ENCODE measurements around the gene IL1RAP.
A peak's percentile ranks its signal among the peaks of the same experiment; 100 is the strongest.
"Not testable (repeated sequence)": the region's sequence is repeated elsewhere in the genome, so short reads cannot be mapped to it uniquely, and the experiment has no call there.

Gene IL1RAP

DNA sequence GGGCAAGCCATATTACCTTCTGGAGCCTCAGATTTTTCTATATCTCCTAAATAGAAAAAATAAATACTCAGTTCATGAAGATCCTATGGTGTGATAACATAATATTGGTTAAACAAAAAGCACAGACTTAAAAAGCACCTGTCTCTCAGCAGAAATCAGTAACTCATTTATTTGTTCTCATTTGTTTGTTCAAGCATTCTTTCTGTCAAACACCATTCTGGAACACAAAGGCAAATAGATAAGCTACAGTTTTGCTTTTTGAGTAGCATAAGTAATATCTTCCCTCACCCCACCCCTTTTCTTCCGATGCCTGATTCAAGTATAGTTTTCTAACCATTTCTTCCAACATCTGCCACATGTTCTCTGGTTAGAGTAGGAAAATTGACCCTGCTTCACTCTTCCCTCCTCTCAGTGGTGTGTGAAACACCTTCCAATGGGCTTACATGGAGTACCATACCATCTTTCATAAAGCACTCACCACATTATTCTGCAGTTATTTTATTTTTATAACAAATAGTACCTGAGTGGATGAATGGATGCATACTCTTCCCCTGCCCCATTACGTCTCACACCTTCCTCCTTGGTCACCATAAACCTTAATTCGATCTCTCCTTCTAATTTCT lies 8.4 kb upstream of the IL1RAP start:
- Histone ChIP-seq H3K9ac (ENCODE audit: low read depth in 1 of 2, low read length in 2 of 2) (no peak overlapping the region), H3K36me3 (ENCODE audit: control insufficient read depth in 2 of 2, insufficient read depth in 2 of 2, low read length in 2 of 2) (no peaks in the 10 kb centered on the region), H3K27me3 (ENCODE audit: control insufficient read depth in 2 of 2, insufficient read depth in 2 of 2, low read length in 2 of 2) (peaks cover 0 to 3% of the 10 kb centered on the region in 2 donors), H3K4me3 (ENCODE audit: low read length in 2 of 2) (no peak overlapping the region), H3K9me3 (ENCODE audit: control insufficient read depth in 2 of 2, low read length in 2 of 2) (no peaks in the 10 kb centered on the region), H3K4me1 (ENCODE audit: control insufficient read depth in 2 of 2, insufficient read depth in 2 of 2, low read length in 2 of 2) (no peaks in the 10 kb centered on the region), H3K27ac (ENCODE audit: low read depth in 2 of 2, low read length in 2 of 2) (no peak overlapping the region)

DNA sequence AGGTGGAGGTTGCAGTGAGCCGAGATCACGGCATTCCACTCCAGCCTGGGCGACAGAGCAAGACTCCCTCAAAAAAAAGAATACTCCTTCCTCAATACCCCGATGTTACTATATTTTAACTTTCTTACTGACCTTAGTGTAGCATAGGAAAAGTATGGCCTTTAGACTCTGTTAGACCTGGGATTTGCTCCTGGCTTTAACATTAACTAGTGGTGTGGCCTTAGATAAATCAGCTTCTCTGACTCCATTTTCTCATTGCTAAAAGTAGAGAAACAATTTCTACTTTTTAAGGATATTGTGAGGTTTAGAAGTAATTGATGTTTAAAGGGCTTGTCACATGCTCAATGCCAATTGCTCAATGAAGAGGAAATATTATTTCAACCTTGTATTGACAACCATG lies 7.6 kb upstream of the IL1RAP start:
- Histone ChIP-seq H3K4me1 (ENCODE audit: control insufficient read depth in 2 of 2, insufficient read depth in 2 of 2, low read length in 2 of 2) (no peaks in the 10 kb centered on the region), H3K36me3 (ENCODE audit: control insufficient read depth in 2 of 2, insufficient read depth in 2 of 2, low read length in 2 of 2) (no peaks in the 10 kb centered on the region), H3K27me3 (ENCODE audit: control insufficient read depth in 2 of 2, insufficient read depth in 2 of 2, low read length in 2 of 2) (peaks cover 0 to 3% of the 10 kb centered on the region in 2 donors), H3K4me3 (ENCODE audit: low read length in 2 of 2) (no peak overlapping the region), H3K27ac (ENCODE audit: low read depth in 2 of 2, low read length in 2 of 2) (no peak overlapping the region), H3K9me3 (ENCODE audit: control insufficient read depth in 2 of 2, low read length in 2 of 2) (no peaks in the 10 kb centered on the region), H3K9ac (ENCODE audit: low read depth in 1 of 2, low read length in 2 of 2) (no peak overlapping the region)

DNA sequence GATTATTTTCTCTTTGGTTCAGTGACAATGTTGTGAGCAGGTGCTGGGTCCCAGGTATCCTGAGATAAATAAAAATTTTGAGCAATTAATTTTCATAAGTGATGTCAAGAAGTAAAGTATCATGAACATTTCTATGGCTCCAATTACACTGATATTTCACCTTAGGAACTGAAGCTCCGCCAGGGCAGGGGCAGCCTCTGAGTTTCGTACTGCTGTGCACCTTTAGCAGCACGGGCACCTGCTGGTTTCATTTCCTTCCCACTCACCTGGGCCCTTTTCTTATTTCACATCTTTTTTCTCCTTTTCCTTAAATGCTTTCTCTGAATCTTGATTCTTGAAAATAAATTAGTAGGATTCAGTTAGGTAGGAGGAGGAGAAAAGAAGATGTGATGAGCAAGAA lies 1.2 kb upstream of the IL1RAP start:
- no peaks in the 10 kb centered on the region for H3K9me3 ChIP-seq (ENCODE audit: control insufficient read depth in 2 of 2, low read length in 2 of 2)
- H3K27me3 ChIP-seq (ENCODE audit: control insufficient read depth in 2 of 2, insufficient read depth in 2 of 2, low read length in 2 of 2): peaks cover 0 to 3% of the 10 kb centered on the region in 2 donors
- peaks cover 6 to 7% of the 10 kb centered on the region in 2 donors for H3K4me1 ChIP-seq (ENCODE audit: control insufficient read depth in 2 of 2, insufficient read depth in 2 of 2, low read length in 2 of 2)
- no peak overlapping the region for H3K9ac ChIP-seq (ENCODE audit: low read depth in 1 of 2, low read length in 2 of 2)
- peak overlapping the region in 1 of 2 donors; percentile 93 for H3K4me3 ChIP-seq (ENCODE audit: low read length in 2 of 2)
- no peak overlapping the region for H3K27ac ChIP-seq (ENCODE audit: low read depth in 2 of 2, low read length in 2 of 2)
- H3K36me3 ChIP-seq (ENCODE audit: control insufficient read depth in 2 of 2, insufficient read depth in 2 of 2, low read length in 2 of 2): no peaks in the 10 kb centered on the region

DNA sequence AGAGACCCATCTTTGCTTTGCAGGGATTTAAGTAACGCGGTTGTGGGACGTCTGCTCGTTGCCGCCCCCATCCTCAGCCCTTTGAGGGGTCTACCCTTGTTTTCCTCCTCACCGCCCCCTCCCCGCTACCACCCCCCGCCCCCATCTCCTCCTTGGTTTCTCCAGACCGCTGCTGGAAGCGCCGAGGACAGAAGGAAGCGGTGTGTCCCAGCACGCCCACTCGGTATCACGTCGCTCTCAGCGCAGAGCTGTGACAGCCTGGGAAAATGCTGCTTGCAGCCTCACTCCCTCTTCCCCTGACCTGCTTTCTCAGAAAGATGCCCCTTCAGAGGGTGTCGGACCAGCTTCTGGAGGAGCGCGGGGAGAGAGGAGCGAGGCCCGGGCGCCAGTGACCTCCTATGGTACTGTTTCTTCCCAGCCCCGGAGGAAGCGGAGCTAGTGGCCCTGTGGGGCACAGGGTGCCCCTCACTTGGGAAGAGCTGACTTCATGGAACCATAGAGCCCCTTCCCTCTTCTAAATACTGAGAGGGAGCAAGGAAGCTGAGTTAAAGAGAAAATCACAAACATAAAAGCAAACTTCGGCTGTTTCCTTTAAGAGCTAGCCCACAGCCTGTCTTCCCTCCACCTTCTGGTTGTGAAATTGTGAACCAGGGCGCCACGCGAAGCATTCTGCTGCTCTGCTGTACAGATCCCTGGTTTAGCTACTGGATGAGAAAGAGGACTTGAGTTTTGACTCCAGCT lies 698 bp downstream of the IL1RAP start:
- H3K27me3 ChIP-seq (ENCODE audit: control insufficient read depth in 2 of 2, insufficient read depth in 2 of 2, low read length in 2 of 2): no peaks in the 10 kb centered on the region
- peak overlapping the region; percentile 57 to 79 for H3K9ac ChIP-seq (ENCODE audit: low read depth in 1 of 2, low read length in 2 of 2)
- no peaks in the 10 kb centered on the region for H3K9me3 ChIP-seq (ENCODE audit: control insufficient read depth in 2 of 2, low read length in 2 of 2)
- peaks cover 6 to 7% of the 10 kb centered on the region in 2 donors for H3K4me1 ChIP-seq (ENCODE audit: control insufficient read depth in 2 of 2, insufficient read depth in 2 of 2, low read length in 2 of 2)
- H3K27ac ChIP-seq (ENCODE audit: low read depth in 2 of 2, low read length in 2 of 2): peak overlapping the region; percentile 44 to 69
- H3K4me3 ChIP-seq (ENCODE audit: low read length in 2 of 2): peak overlapping the region; percentile 93 to 94
- no peaks in the 10 kb centered on the region for H3K36me3 ChIP-seq (ENCODE audit: control insufficient read depth in 2 of 2, insufficient read depth in 2 of 2, low read length in 2 of 2)

DNA sequence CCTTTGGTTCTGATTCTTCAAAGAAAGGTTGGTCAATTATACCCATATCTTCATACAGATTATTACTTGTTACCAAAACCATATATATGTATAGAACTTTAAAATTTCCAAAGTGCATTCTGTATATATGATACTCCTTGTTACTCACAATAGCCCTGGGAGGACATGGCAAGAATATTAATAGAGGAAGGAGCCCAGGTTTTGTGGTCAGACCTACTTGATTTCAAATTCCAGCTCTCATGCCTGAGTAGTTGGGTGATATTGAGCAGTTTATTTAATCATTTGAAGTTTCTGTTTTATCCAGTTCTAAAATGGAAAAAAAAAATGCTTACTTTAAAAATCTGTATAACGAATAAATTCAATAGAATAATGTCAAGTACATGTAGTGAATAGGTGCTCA lies 2.5 kb downstream of the IL1RAP start:
- Histone ChIP-seq H3K9ac (ENCODE audit: low read depth in 1 of 2, low read length in 2 of 2) (no peak overlapping the region), H3K36me3 (ENCODE audit: control insufficient read depth in 2 of 2, insufficient read depth in 2 of 2, low read length in 2 of 2) (no peaks in the 10 kb centered on the region), H3K4me1 (ENCODE audit: control insufficient read depth in 2 of 2, insufficient read depth in 2 of 2, low read length in 2 of 2) (peaks cover 6 to 7% of the 10 kb centered on the region in 2 donors), H3K4me3 (ENCODE audit: low read length in 2 of 2) (no peak overlapping the region), H3K27ac (ENCODE audit: low read depth in 2 of 2, low read length in 2 of 2) (no peak overlapping the region), H3K9me3 (ENCODE audit: control insufficient read depth in 2 of 2, low read length in 2 of 2) (no peaks in the 10 kb centered on the region), H3K27me3 (ENCODE audit: control insufficient read depth in 2 of 2, insufficient read depth in 2 of 2, low read length in 2 of 2) (no peaks in the 10 kb centered on the region)

DNA sequence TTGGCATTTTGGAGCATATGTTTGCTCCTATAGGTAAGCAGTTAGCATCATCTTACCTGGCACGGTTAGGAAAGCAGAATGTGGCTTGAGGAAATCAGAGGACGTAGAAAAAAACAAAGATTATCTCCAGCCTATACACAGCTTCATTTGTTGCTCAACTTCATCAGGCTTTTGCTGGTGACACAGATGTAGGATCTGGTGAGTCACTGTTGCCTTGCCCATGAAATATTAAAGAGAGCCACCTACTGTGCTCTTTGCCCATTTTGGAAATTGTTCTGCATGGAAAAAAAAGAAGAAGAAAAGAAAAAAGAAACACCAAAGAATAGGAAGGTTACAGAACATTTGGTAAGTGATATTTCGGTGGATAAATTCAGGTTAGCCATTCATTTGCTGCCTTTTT lies 3.8 kb downstream of the IL1RAP start:
- Histone ChIP-seq H3K4me1 (ENCODE audit: control insufficient read depth in 2 of 2, insufficient read depth in 2 of 2, low read length in 2 of 2) (peaks cover 6 to 7% of the 10 kb centered on the region in 2 donors), H3K27me3 (ENCODE audit: control insufficient read depth in 2 of 2, insufficient read depth in 2 of 2, low read length in 2 of 2) (no peaks in the 10 kb centered on the region), H3K9ac (ENCODE audit: low read depth in 1 of 2, low read length in 2 of 2) (no peak overlapping the region), H3K27ac (ENCODE audit: low read depth in 2 of 2, low read length in 2 of 2) (no peak overlapping the region), H3K9me3 (ENCODE audit: control insufficient read depth in 2 of 2, low read length in 2 of 2) (no peaks in the 10 kb centered on the region), H3K4me3 (ENCODE audit: low read length in 2 of 2) (no peak overlapping the region), H3K36me3 (ENCODE audit: control insufficient read depth in 2 of 2, insufficient read depth in 2 of 2, low read length in 2 of 2) (no peaks in the 10 kb centered on the region)

DNA sequence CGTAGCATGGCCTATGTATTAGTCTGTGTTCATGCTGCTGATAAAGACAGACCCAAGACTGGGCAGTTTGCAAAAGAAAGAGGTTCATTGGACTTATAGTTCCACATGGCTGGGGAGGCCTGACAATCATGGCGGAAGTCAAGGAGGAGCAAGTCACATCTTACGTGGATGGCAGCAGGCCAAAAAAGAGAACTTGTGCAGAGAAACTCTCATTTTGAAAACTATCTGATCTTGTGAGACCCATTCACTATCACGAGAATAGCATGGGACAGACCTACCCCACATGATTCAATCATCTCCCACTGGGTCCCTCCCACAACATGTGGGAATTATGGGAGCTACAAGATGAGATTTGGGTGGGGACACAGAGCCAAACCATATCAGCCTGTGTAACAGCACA lies 4.6 kb downstream of the IL1RAP start:
- H3K9ac ChIP-seq (ENCODE audit: low read depth in 1 of 2, low read length in 2 of 2); H3K4me1 ChIP-seq (ENCODE audit: control insufficient read depth in 2 of 2, insufficient read depth in 2 of 2, low read length in 2 of 2); H3K4me3 ChIP-seq (ENCODE audit: low read length in 2 of 2); H3K27me3 ChIP-seq (ENCODE audit: control insufficient read depth in 2 of 2, insufficient read depth in 2 of 2, low read length in 2 of 2); H3K9me3 ChIP-seq (ENCODE audit: control insufficient read depth in 2 of 2, low read length in 2 of 2); H3K36me3 ChIP-seq (ENCODE audit: control insufficient read depth in 2 of 2, insufficient read depth in 2 of 2, low read length in 2 of 2); H3K27ac ChIP-seq (ENCODE audit: low read depth in 2 of 2, low read length in 2 of 2): not testable (repeated sequence)

DNA sequence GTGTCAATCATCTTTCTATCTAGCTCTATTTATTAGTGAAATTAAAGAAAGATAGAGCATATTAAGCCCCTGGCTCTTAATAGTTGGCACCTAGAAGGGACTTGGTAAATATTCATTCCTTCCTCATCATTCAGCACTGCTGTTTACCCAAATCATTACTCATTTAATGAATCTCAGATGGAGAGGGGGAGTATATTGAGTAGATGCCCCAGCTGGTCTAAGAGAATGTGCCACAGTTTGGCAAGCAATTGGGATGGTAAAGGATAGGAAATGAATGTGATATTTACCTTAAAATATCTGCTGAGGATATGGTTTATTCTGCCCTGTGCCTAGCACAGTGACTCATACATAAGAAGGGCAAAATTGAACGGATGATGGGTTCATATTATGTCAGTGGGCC lies 6.0 kb downstream of the IL1RAP start:
- H3K9ac ChIP-seq (ENCODE audit: low read depth in 1 of 2, low read length in 2 of 2): no peak overlapping the region
- no peaks in the 10 kb centered on the region for H3K27me3 ChIP-seq (ENCODE audit: control insufficient read depth in 2 of 2, insufficient read depth in 2 of 2, low read length in 2 of 2)
- H3K4me3 ChIP-seq (ENCODE audit: low read length in 2 of 2): no peak overlapping the region
- no peaks in the 10 kb centered on the region for H3K36me3 ChIP-seq (ENCODE audit: control insufficient read depth in 2 of 2, insufficient read depth in 2 of 2, low read length in 2 of 2)
- no peaks in the 10 kb centered on the region for H3K9me3 ChIP-seq (ENCODE audit: control insufficient read depth in 2 of 2, low read length in 2 of 2)
- no peak overlapping the region for H3K27ac ChIP-seq (ENCODE audit: low read depth in 2 of 2, low read length in 2 of 2)
- peaks cover 0 to under 1% of the 10 kb centered on the region in 2 donors for H3K4me1 ChIP-seq (ENCODE audit: control insufficient read depth in 2 of 2, insufficient read depth in 2 of 2, low read length in 2 of 2)

DNA sequence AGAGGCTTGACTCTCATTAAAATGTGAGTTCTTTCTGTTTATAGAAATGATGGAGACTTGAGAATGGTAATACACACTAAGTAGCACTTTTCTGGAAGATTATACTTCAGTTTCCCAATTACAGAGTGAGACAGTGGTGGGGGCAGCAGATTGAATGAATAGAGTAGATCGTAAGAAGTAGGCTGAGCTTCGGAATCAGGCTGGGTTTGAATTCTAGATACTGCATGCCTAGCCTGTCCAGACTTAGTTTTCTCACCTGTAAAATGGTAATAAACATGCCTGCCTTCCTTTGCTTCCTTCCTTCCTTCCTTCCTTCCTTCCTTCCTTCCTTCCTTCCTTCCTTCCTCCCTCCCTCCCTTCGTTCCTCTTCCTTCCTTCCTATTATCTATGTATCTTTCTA lies 8.1 kb downstream of the IL1RAP start:
- H3K27me3 ChIP-seq (ENCODE audit: control insufficient read depth in 2 of 2, insufficient read depth in 2 of 2, low read length in 2 of 2): no peaks in the 10 kb centered on the region
- no peaks in the 10 kb centered on the region for H3K36me3 ChIP-seq (ENCODE audit: control insufficient read depth in 2 of 2, insufficient read depth in 2 of 2, low read length in 2 of 2)
- H3K9me3 ChIP-seq (ENCODE audit: control insufficient read depth in 2 of 2, low read length in 2 of 2): no peaks in the 10 kb centered on the region
- no peak overlapping the region for H3K27ac ChIP-seq (ENCODE audit: low read depth in 2 of 2, low read length in 2 of 2)
- no peak overlapping the region for H3K4me3 ChIP-seq (ENCODE audit: low read length in 2 of 2)
- H3K4me1 ChIP-seq (ENCODE audit: control insufficient read depth in 2 of 2, insufficient read depth in 2 of 2, low read length in 2 of 2): no peaks in the 10 kb centered on the region
- H3K9ac ChIP-seq (ENCODE audit: low read depth in 1 of 2, low read length in 2 of 2): no peak overlapping the region

DNA sequence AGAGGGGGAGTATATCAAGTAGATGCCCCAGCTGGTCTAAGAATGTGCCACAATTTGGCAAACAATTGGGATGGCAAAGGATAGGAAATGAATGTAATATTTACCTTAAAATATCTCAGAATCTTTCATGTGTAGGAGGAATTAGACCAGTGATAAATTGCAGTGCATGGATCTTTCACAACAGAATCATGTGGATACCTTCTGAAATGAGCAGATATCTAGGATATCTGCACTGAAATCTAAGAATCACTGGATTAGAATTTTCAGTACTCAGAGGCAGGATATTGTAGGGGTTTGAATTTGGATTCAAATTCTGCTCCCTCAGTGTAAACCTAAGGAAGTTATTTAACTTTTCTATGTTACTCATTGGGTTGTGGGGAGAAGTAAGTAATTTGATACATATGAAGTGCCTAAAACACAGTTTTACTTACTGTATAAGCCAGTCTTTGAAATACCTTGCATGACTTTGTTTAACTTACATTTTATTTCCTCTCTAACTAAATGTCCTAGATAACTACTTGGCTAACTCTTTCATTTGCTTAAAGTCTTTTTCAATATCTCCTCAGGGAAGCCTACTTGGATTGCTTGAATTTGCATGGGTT lies 8.8 kb downstream of the IL1RAP start:
- H3K4me3 ChIP-seq (ENCODE audit: low read length in 2 of 2): no peak overlapping the region
- H3K27me3 ChIP-seq (ENCODE audit: control insufficient read depth in 2 of 2, insufficient read depth in 2 of 2, low read length in 2 of 2): no peaks in the 10 kb centered on the region
- no peaks in the 10 kb centered on the region for H3K9me3 ChIP-seq (ENCODE audit: control insufficient read depth in 2 of 2, low read length in 2 of 2)
- no peaks in the 10 kb centered on the region for H3K36me3 ChIP-seq (ENCODE audit: control insufficient read depth in 2 of 2, insufficient read depth in 2 of 2, low read length in 2 of 2)
- no peak overlapping the region for H3K27ac ChIP-seq (ENCODE audit: low read depth in 2 of 2, low read length in 2 of 2)
- no peak overlapping the region for H3K9ac ChIP-seq (ENCODE audit: low read depth in 1 of 2, low read length in 2 of 2)
- H3K4me1 ChIP-seq (ENCODE audit: control insufficient read depth in 2 of 2, insufficient read depth in 2 of 2, low read length in 2 of 2): no peaks in the 10 kb centered on the region

Data from mucosa of rectum (tissue), 2 donors.